Measurements from ENCODE around the gene SECTM1.

The SECTM1 gene

GRCh38 chr17:82328994-82329507 is 4.5 kb downstream of the SECTM1 start:
- no peak for TF ChIP-seq TAF1 (IDR thresholded peaks at IDR 0.05; ENCODE audit: borderline replicate concordance, insufficient read depth, low read length)
- TF ChIP-seq POLR2AphosphoS5 (IDR thresholded peaks at IDR 0.05; ENCODE audit: low read depth, low read length) = no peak
- TF ChIP-seq REST (IDR thresholded peaks at IDR 0.05; ENCODE audit: insufficient read depth in 1 of 2, low read depth in 2 of 2, low read length in 2 of 2) = no peak
- no peak for TF ChIP-seq SIN3A (IDR thresholded peaks at IDR 0.05; ENCODE audit: borderline replicate concordance, insufficient read depth, low read length)
- no peak for TF ChIP-seq FOXP2 (optimal IDR thresholded peaks at IDR 0.05; ENCODE audit: borderline replicate concordance, extremely low read depth, extremely low read length, insufficient read depth)

GRCh38 chr17:82328141-82328993 is 5.2 kb downstream of the SECTM1 start:
- TF ChIP-seq POLR2AphosphoS5 (IDR thresholded peaks at IDR 0.05; ENCODE audit: low read depth, low read length) (no peak), FOXP2 (optimal IDR thresholded peaks at IDR 0.05; ENCODE audit: borderline replicate concordance, extremely low read depth, extremely low read length, insufficient read depth) (no peak), TAF1 (IDR thresholded peaks at IDR 0.05; ENCODE audit: borderline replicate concordance, insufficient read depth, low read length) (no peak), SIN3A (IDR thresholded peaks at IDR 0.05; ENCODE audit: borderline replicate concordance, insufficient read depth, low read length) (no peak), REST (IDR thresholded peaks at IDR 0.05; ENCODE audit: insufficient read depth in 1 of 2, low read depth in 2 of 2, low read length in 2 of 2) (no peak)

- TF ChIP-seq FOXP2 (optimal IDR thresholded peaks at IDR 0.05; ENCODE audit: borderline replicate concordance, extremely low read depth, extremely low read length, insufficient read depth) (no peak), POLR2AphosphoS5 (IDR thresholded peaks at IDR 0.05; ENCODE audit: low read depth, low read length) (no peak), REST (IDR thresholded peaks at IDR 0.05; ENCODE audit: insufficient read depth in 1 of 2, low read depth in 2 of 2, low read length in 2 of 2) (no peak), SIN3A (IDR thresholded peaks at IDR 0.05; ENCODE audit: borderline replicate concordance, insufficient read depth, low read length) (no peak), TAF1 (IDR thresholded peaks at IDR 0.05; ENCODE audit: borderline replicate concordance, insufficient read depth, low read length) (no peak)
These were observed 5.8 kb downstream of the SECTM1 start for GRCh38 chr17:82327757-82328140.

GRCh38 chr17:82327289-82327688 is 6.3 kb downstream of the SECTM1 start:
- no peak for TF ChIP-seq FOXP2 (optimal IDR thresholded peaks at IDR 0.05; ENCODE audit: borderline replicate concordance, extremely low read depth, extremely low read length, insufficient read depth)
- TF ChIP-seq TAF1 (IDR thresholded peaks at IDR 0.05; ENCODE audit: borderline replicate concordance, insufficient read depth, low read length) = no peak
- TF ChIP-seq SIN3A (IDR thresholded peaks at IDR 0.05; ENCODE audit: borderline replicate concordance, insufficient read depth, low read length) = no peak
- no peak for TF ChIP-seq REST (IDR thresholded peaks at IDR 0.05; ENCODE audit: insufficient read depth in 1 of 2, low read depth in 2 of 2, low read length in 2 of 2)
- TF ChIP-seq POLR2AphosphoS5 (IDR thresholded peaks at IDR 0.05; ENCODE audit: low read depth, low read length) = no peak

Data from PFSK-1 (cell line).